GM15510 (cell line): ENCODE data around the gene OR9Q2.
"Not testable (repeated sequence)": the region's sequence is repeated elsewhere in the genome, so short reads cannot be mapped to it uniquely, and the experiment has no call there.

ENCODE experiments used
- POLR2A ChIP-seq: IDR thresholded peaks from 3 replicates; pipeline ENCODE4 v1.6.1; 2011; ENCODE audit warnings: borderline replicate concordance; ENCODE audit not compliant: insufficient read length; ENCODE audit errors: extremely low read depth

OR9Q2 gene, protein sequence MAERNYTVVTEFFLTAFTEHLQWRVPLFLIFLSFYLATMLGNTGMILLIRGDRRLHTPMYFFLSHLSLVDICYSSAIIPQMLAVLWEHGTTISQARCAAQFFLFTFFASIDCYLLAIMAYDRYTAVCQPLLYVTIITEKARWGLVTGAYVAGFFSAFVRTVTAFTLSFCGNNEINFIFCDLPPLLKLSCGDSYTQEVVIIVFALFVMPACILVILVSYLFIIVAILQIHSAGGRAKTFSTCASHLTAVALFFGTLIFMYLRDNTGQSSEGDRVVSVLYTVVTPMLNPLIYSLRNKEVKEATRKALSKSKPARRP

DNA sequence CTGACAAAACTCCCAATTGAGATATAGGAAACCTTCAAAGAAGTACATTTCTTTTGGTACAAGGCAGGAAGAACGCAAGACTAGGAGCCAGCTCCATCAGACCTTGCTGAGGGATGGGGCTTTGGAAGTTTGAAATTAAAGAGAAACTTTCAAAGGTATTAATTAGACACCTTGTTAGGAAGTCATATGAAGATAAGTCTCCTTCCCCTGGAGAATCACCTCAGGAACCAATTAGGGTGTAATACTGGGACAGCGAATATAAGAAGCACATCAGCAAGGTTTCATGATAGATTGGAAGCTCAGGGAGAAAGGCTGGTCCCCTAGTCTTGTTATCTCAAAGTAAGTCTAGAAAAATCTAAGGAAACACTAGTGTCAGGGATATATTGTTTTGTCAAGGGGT lies at the start of gene OR9Q2:
Gene OR9Q2, plus strand, starts transcription at position 301 of the 400 bp plus-strand sequence. CDS start 1,421 bp downstream, outside the sequence.
- TF ChIP-seq POLR2A: no peak

DNA sequence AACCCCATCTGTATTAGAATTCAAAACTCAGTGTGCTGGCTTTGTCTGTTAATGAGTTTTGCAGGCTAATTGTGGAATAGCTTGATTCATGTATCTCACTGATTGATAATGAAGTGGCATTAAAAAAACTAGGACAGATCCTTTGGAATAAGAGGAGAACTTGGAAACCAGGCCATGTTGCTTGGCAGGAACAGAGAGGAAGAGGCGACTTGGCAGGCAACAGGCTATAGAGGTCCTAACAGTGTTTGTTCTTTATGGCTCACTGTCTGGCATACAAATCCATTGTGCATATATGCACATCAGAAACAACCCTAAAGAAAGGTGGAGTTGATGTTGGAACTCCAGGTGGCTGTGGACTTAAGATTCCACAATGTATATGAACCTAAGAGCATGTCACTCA lies 46.1 kb upstream of the OR9Q2 start:
- no peak for TF ChIP-seq POLR2A

DNA sequence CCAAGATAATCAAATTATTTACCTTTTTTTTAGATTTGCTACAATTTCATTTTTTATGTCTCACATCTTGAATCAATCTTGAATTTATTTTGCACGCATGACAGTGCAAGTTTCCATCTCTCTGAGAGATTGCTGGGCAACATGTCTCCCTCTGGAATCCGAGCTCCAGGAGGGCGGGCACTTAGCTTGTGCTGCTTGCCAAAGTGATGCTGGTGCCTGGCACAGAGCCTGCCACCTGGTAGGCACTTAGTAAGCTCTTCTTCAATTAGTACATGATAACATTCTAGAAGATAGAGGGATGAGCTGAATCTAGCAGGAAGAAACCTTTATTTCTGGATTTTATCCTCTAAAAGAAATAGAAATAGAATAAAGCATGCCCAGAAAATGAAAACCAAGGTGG lies 36.1 kb upstream of the OR9Q2 start:
- no peak for TF ChIP-seq POLR2A

- TF ChIP-seq POLR2A: no peak
Observed at GRCh38 chr11:58164389-58164788, 24.5 kb upstream of the OR9Q2 start.

- TF ChIP-seq POLR2A: no peak
Observed at GRCh38 chr11:58164990-58165389, 23.9 kb upstream of the OR9Q2 start.

DNA sequence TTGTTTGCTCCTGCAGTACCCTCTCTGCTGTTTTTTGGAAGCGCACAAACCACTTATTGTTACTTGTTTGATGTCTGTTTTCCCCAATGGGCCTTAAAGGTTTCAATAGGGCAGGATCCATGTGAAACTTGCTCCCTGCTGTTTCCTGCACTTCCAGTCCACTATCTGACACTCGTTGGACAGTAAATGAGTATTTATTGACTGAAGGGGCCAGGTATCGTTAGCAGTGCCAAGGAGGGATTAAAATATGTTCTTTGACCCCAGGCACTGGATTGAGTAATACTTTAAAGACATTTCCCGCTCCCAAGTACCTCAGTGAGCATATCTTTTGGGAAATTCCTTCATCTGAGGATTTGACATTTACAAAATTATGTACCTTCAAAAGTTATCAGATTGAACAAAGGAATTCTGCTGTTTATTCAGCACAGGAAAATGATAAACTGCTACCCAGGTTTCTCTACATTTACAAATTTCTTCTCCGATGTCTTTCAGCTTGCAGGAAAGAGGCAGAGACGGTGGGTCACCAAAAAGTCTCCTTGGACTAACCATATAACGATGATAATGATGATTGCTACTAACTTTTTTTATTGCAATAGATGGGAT lies 23.3 kb upstream of the OR9Q2 start:
- TF ChIP-seq POLR2A: no peak

DNA sequence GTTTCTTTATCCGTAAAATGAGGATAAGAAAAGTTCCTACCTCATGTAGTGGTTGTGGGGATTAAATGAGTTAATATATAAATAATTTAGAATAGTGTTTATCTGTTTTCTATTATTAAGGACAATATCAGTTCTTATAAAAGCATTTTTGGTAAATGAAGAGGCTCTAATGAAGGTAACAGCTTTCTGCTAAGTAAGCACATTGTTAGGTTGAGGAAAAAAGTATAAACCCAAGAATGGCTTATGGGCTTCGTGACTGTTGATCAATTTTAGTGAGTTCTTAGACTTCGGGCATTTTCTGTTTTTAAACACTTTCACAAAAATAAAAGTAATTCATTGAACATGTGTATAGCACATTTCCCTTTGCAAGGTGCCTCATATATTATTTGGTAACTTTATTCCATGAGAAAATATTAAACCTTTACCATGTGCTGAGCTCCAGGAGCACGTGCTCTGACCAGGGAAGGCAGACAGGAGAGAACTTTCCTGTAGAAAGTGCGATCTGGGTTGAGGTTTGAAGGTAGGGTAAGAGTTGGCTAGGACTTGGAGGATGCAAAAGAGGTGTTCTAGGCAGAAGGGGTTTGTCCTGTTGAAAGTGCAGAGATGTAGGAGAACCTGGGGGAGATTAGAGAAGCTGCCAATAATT lies 11.3 kb upstream of the OR9Q2 start:
- no peak for TF ChIP-seq POLR2A

DNA sequence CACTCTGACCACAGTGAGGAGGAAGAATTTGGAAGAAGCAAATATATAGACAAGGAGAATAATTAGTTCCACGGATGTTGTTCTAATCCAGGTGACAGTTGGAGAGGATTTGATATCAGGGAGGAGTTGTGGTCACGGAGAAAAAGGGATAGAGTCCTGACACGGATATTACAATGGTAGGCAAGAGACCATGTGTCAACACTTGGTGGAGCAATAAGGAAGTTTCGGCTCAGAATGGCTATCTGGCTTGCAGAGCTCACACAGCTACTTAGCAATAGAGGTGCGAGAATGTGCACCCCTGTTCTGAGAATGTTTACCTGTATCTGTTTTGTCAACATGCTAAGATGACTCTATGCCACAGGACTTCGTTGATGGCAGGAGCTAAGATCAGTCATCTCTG lies 10.4 kb upstream of the OR9Q2 start:
- TF ChIP-seq POLR2A: no peak

DNA sequence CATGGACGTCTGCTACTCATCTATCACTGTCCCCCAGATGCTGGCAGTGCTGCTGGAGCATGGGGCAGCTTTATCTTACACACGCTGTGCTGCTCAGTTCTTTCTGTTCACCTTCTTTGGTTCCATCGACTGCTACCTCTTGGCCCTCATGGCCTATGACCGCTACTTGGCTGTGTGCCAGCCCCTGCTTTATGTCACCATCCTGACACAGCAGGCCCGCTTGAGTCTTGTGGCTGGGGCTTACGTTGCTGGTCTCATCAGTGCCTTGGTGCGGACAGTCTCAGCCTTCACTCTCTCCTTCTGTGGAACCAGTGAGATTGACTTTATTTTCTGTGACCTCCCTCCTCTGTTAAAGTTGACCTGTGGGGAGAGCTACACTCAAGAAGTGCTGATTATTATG lies 9.2 kb upstream of the OR9Q2 start:
- no peak for TF ChIP-seq POLR2A

- TF ChIP-seq POLR2A: no peak
Observed at GRCh38 chr11:58186938-58187337, 1.9 kb upstream of the OR9Q2 start.

- no peak for TF ChIP-seq POLR2A
Observed at GRCh38 chr11:58192229-58192628, 3.4 kb downstream of the OR9Q2 start.

- TF ChIP-seq POLR2A: no peak
Observed at GRCh38 chr11:58193391-58193790, 4.5 kb downstream of the OR9Q2 start.

DNA sequence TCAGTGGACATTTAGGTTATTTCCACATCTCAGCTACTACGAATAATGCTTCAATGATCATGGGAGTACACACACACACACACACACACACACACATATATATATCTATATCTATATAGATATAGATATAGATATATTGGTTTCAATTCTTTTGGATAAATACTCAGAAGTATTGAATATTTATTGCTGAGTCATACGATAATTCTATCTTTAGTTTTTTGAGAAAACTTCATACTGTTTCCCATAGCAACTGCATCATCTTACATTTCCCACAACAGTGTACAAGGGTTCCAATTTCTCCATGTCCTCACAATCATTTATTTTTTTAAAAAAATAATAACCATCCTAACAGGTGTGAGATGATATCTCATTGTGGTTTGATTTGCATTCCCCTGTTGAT lies 7.1 kb downstream of the OR9Q2 start:
- TF ChIP-seq POLR2A: no peak

GRCh38 chr11:58199271-58199670 lies 10.4 kb downstream of the OR9Q2 start:
- TF ChIP-seq POLR2A: no peak

DNA sequence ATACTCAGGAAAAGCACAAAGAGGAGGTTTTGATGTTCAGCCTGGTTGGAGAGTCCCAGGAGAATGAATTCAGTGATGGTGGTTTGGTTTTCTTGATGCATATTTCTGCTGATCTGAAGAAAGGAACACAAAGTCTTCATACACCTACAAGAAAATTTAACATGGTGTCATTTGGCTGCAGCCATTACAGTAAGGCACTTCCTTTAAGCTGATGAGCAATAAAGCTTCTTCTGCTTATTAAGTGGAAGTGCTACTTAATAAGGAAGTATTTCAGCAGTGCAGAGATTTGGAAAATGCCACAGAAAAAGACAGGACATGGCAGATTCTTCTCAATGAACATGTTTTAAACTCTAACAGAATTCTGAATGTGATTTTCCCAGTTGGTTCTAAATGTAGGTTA lies 15.2 kb downstream of the OR9Q2 start, which contains the start of gene OR1S2:
Gene OR1S2, minus strand, starts transcription at position 101 of the 400 bp plus-strand sequence. Its CDS starts 0 bp downstream, at position 101.
- no peak for TF ChIP-seq POLR2A

- TF ChIP-seq POLR2A: not testable (repeated sequence)
Observed at GRCh38 chr11:58212420-58212819, 23.6 kb downstream of the OR9Q2 start, which contains the start of gene OR1S1. Gene OR1S1, plus strand, starts transcription at chr11:58212720.
